Daoy (cell line): Measurements from ENCODE around the gene MYO1F. TPM values are rescaled to one million over a fixed set of nuclear protein-coding genes. Genes with fewer than 3 reads are reported as not detected.
A peak's percentile ranks its signal among the peaks of the same experiment; 100 is the strongest.
"Not testable (repeated sequence)": the region's sequence is repeated elsewhere in the genome, so short reads cannot be mapped to it uniquely, and the experiment has no call there.

Source experiments
- DNase-seq: peaks from one replicate; pipeline ENCODE4 v3.0.0-alpha.2; 2015; ENCODE audit warnings: low read depth
- total RNA-seq: library from RNA; depleted of rRNA; stranded (reverse); fragments of >200 nt; shearing (Covaris generic); gene quantifications from 2 replicates; pipeline ENCODE4 v1.2.3, GENCODE V29; 2014

Gene MYO1F
- total RNA-seq, 1 experiment from 2014 or later, result not detected

- no peak for DNase-seq
Measured at GRCh38 chr19:8600064-8600463, 22.8 kb upstream of the MYO1F start.

GRCh38 chr19:8596168-8596567 is 18.9 kb upstream of the MYO1F start:
- no peak for DNase-seq

- DNase-seq, result no peak
Measured at GRCh38 chr19:8595651-8596050, 18.4 kb upstream of the MYO1F start.

- DNase-seq, result no peak
Measured at GRCh38 chr19:8593931-8594330, 16.7 kb upstream of the MYO1F start.

- DNase-seq, result peak; percentile 97
Measured at GRCh38 chr19:8592231-8593009, 15.2 kb upstream of the MYO1F start.

- no peak for DNase-seq
Measured at GRCh38 chr19:8589177-8589714, 12.0 kb upstream of the MYO1F start.

- DNase-seq, result peak; percentile 68
Measured at GRCh38 chr19:8585894-8586750, 8.9 kb upstream of the MYO1F start.

GRCh38 chr19:8584965-8585893 is 8.0 kb upstream of the MYO1F start:
- no peak for DNase-seq

- peak; percentile 80 for DNase-seq
Measured at GRCh38 chr19:8580710-8581281, 3.6 kb upstream of the MYO1F start.

- peak; percentile 70 for DNase-seq
Measured at GRCh38 chr19:8578642-8579265, 1.5 kb upstream of the MYO1F start.

GRCh38 chr19:8577741-8578140 is 499 bp upstream of the MYO1F start:
- DNase-seq, result no peak

- no peak for DNase-seq
Measured at GRCh38 chr19:8576273-8576993, 809 bp downstream of the MYO1F start.

- peak; percentile 54 for DNase-seq
Measured at GRCh38 chr19:8575467-8575997, 1.7 kb downstream of the MYO1F start.

GRCh38 chr19:8574619-8574922 is 2.7 kb downstream of the MYO1F start:
- DNase-seq, result not testable (repeated sequence)

- no peak for DNase-seq
Measured at GRCh38 chr19:8573316-8573715, 3.9 kb downstream of the MYO1F start.

- DNase-seq, result peak; percentile 69
Measured at GRCh38 chr19:8571006-8571411, 6.2 kb downstream of the MYO1F start.

- peak; percentile 92 for DNase-seq
Measured at GRCh38 chr19:8569066-8569771, 8.0 kb downstream of the MYO1F start.

- no peak for DNase-seq
Measured at GRCh38 chr19:8567522-8568172, 9.6 kb downstream of the MYO1F start.

- DNase-seq, result no peak
Measured at GRCh38 chr19:8566855-8567254, 10.4 kb downstream of the MYO1F start.
